ENCODE data around the gene EPHA8.

- no peak for TF ChIP-seq POLR2AphosphoS5 (IDR thresholded peaks at IDR 0.05; ENCODE audit: low read depth, low read length)
- no peak for TF ChIP-seq RCOR1 (IDR thresholded peaks at IDR 0.05; ENCODE audit: low read length)
- no peak for TF ChIP-seq REST (IDR thresholded peaks at IDR 0.05; ENCODE audit: low read depth, low read length)
- no peak for TF ChIP-seq CTCF (IDR thresholded peaks at IDR 0.05)
Measured at GRCh38 chr1:22637907-22638445, 74.7 kb downstream of the EPHA8 start.

Measured in SK-N-SH (cell line).